Smooth muscle cell (in vitro differentiated cells): Measurements from ENCODE around the gene PRKAR1B. TPM values are rescaled to one million over a fixed set of nuclear protein-coding genes. Genes with fewer than 3 reads are reported as not detected.

Experiments used
- DNase-seq: peaks from one replicate; lab custom pipeline; 2025; ENCODE audit not compliant: unreplicated experiment; lab: John Stamatoyannopoulos, UW
- H2AFZ ChIP-seq: fragments of 200-600 bp; sonication (generic); 2 replicates; pipeline ENCODE4 v1.6.0; 2016; ENCODE audit warnings: antibody characterized with exemption, low read depth, mild to moderate bottlenecking
- H3F3A ChIP-seq: fragments of 200-600 bp; sonication (generic); 2 replicates; pipeline ENCODE4 v1.6.0; 2017; ENCODE audit warnings: antibody characterized with exemption, low read depth
- H3K27ac ChIP-seq: fragments of 200-600 bp; sonication (generic); 2 replicates; pipeline ENCODE4 v1.5.1; 2016; ENCODE audit warnings: low read depth, mild to moderate bottlenecking
- H3K27me3 ChIP-seq: fragments of 200-600 bp; sonication (generic); 2 replicates; pipeline ENCODE4 v1.6.1; 2016; ENCODE audit warnings: low read depth, mild to moderate bottlenecking
- H3K36me3 ChIP-seq: fragments of 200-600 bp; sonication (generic); 2 replicates; pipeline ENCODE4 v1.5.1; 2016; ENCODE audit warnings: low read depth
- H3K4me1 ChIP-seq: fragments of 200-600 bp; sonication (generic); 2 replicates; pipeline ENCODE4 v1.5.1; 2016; ENCODE audit warnings: low read depth
- H3K4me2 ChIP-seq: fragments of 200-600 bp; sonication (generic); 2 replicates; pipeline ENCODE4 v1.6.0; 2016; ENCODE audit warnings: mild to moderate bottlenecking
- H3K4me3 ChIP-seq: fragments of 200-600 bp; sonication (generic); 2 replicates; pipeline ENCODE4 v1.5.1; 2016; ENCODE audit warnings: mild to moderate bottlenecking
- H3K79me2 ChIP-seq: fragments of 200-600 bp; sonication (generic); 2 replicates; pipeline ENCODE4 v1.6.0; 2016; ENCODE audit warnings: low read depth, mild to moderate bottlenecking
- H3K9ac ChIP-seq: fragments of 200-600 bp; sonication (generic); 2 replicates; pipeline ENCODE4 v1.6.0; 2016; ENCODE audit warnings: low read depth
- H3K9me3 ChIP-seq: fragments of 200-600 bp; sonication (generic); replicated peaks from 2 replicates; pipeline ENCODE4 v1.5.1; 2016; ENCODE audit warnings: low read depth
- H4K20me1 ChIP-seq: fragments of 200-600 bp; sonication (generic); 2 replicates; pipeline ENCODE4 v1.6.0; 2016; ENCODE audit warnings: low read depth
- WGBS: methylation state at CpG from one replicate; pipeline ENCODE4 v1.1.7; 2016; ENCODE audit warnings: low lambda C conversion rate; 5-methylcytosine and 5-hydroxymethylcytosine counted together
- polyA plus RNA-seq: library from polyadenylated mRNA; unstranded; fragments of >200 nt; fragmentation: Nextera tagmentation; extraction: Ambion mirVana; gene quantifications from 2 replicates; pipeline ENCODE4 v1.2.1, GENCODE V29; 2016
- total RNA-seq: library from RNA; depleted of rRNA; stranded (reverse); fragments of >200 nt; gene quantifications from 2 replicates; pipeline ENCODE4 v1.2.3, GENCODE V29; 2014
- TF ChIP-seq, protein P1 (sequence below): fragments of 200-600 bp; sonication (generic); IDR thresholded peaks from 2 replicates; pipeline ENCODE4 v1.5.1; 2017; ENCODE audit warnings: borderline replicate concordance, mild to moderate bottlenecking, antibody characterized with exemption; ENCODE audit not compliant: insufficient read depth, poor library complexity, severe bottlenecking

Gene PRKAR1B
- total and polyA plus RNA-seq, 2 experiments from 2014 or later, result 5.3 to 10.1 TPM

DNA sequence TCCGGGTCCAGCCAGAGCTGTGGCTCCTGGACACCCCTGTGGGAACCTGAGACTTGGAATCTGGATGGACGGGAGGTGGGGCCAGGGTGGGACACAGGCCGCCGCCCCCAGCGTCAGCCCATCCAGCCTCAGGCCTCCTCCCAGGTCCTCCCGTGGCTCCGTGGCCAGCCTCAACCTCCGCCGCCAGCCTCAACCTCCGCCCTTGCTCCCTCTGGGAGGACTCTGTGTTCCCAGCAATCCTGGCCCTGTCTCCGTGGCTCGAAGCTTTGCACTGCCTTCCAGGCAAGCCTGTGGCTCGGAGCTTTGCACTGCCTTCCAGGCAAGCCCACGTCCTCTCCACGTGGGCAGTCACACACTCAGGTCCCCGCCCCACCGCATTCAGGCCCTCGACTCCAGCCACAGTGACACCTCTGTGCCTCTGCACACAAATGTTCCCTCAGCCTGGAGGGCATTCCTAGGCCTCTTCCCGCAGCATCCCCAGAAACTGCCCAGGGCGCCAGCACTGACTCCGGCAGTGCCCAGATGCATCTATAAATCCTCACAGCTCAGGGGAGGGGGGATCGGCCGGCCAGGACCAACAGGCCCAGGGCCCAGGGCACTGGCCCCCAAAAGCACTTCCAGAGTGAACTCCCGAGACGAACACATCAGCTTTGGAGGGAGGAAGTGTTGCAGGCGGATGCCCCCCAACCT, 162.8 kb downstream of the PRKAR1B start:
- Histone ChIP-seq H3K9ac (no peak overlapping the region), H3K27me3 (no peaks in the 10 kb centered on the region), H3K4me3 (no peak overlapping the region), H4K20me1 (no peaks in the 10 kb centered on the region), H2AFZ (no peak overlapping the region), H3K27ac (no peak overlapping the region), H3K9me3 (no peaks in the 10 kb centered on the region), H3K4me1 (no peaks in the 10 kb centered on the region), H3K79me2 (no peaks in the 10 kb centered on the region), H3K36me3 (no peaks in the 10 kb centered on the region), H3K4me2 (no peak overlapping the region), H3F3A (no peaks in the 10 kb centered on the region)
- TF ChIP-seq, protein P1, sequence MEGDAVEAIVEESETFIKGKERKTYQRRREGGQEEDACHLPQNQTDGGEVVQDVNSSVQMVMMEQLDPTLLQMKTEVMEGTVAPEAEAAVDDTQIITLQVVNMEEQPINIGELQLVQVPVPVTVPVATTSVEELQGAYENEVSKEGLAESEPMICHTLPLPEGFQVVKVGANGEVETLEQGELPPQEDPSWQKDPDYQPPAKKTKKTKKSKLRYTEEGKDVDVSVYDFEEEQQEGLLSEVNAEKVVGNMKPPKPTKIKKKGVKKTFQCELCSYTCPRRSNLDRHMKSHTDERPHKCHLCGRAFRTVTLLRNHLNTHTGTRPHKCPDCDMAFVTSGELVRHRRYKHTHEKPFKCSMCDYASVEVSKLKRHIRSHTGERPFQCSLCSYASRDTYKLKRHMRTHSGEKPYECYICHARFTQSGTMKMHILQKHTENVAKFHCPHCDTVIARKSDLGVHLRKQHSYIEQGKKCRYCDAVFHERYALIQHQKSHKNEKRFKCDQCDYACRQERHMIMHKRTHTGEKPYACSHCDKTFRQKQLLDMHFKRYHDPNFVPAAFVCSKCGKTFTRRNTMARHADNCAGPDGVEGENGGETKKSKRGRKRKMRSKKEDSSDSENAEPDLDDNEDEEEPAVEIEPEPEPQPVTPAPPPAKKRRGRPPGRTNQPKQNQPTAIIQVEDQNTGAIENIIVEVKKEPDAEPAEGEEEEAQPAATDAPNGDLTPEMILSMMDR, result no peak
- no peak for DNase-seq
- WGBS, result 91% methylated on average over 26 of the region's 26 CpGs

DNA sequence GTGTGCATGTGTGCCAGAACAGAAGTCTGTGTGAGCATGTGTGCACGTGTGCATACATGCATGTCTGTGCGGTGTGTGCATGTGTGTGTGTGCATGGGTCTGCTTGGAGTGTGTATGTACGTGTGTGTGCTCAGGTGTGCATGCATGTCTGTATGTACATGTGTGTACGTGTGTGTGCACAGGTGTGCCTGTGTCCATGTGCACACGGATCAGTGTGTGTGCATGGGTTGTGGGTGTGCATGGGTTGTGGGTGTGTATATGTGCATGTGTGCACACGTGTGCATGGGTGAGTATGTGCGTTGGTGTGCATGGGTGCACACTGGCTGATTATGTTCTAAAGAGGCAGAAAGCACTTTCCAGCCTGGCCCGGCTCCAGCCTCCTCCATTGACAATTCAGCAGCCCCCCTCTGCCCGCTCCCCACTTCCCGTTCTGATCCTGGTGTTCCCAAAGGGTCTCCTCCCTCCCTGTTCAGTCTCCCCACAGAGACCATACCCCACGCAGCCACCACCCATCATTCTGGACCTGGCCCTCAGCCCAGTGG, 163.4 kb downstream of the PRKAR1B start:
- Histone ChIP-seq H3K79me2 (no peaks in the 10 kb centered on the region), H3K9ac (no peak overlapping the region), H3K4me3 (no peak overlapping the region), H3K4me1 (no peaks in the 10 kb centered on the region), H3K4me2 (no peak overlapping the region), H3K36me3 (no peaks in the 10 kb centered on the region), H3K9me3 (no peaks in the 10 kb centered on the region), H4K20me1 (no peaks in the 10 kb centered on the region), H2AFZ (no peak overlapping the region), H3K27ac (no peak overlapping the region), H3K27me3 (no peaks in the 10 kb centered on the region), H3F3A (no peaks in the 10 kb centered on the region)
- DNase-seq, result no peak
- TF ChIP-seq, protein P1, result no peak
- WGBS, result 93% methylated on average over 11 of the region's 11 CpGs

DNA sequence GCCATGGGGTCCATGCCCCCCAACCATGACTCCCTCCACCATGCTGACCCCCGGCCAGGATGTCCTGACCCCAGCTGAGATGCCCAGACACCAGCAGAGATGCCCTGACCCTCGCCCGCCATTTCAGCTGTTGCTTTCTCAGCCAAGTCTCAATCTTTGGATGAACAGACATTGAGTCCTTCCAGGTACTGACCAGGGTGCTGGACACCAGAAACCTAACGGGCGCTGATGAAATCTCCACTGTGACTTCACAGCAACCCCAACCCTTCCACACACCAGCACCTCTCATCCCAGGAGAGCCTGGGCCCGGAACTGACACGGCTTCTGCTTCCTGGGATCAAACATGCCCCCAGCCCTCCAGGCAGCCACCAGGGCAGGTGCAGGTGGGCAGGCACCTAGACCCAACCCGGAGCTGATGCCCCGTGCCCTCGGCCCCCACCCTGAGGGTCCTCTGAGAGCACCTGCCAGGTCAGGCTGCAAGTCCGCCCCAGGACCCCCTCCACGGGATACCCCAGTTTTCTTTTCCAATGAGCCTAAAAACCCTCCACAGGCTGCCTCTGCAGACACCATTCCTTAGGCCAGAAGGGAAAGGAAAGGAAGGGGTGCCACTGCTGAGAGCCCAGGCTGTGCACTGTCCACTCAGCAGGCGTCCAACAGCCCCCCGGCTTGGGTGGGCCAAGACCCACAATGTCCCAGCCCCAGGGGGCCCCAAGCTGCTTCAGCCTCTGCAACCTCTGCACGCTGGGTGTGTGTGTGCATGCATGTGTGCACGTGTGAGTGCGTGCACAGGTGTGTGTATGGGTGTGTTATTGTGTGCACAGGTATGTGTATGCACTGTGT, 164.1 kb downstream of the PRKAR1B start:
- Histone ChIP-seq H3K27ac (no peak overlapping the region), H3K9ac (no peak overlapping the region), H3K9me3 (no peaks in the 10 kb centered on the region), H2AFZ (no peak overlapping the region), H3K4me1 (no peaks in the 10 kb centered on the region), H3K4me3 (no peak overlapping the region), H3K36me3 (no peaks in the 10 kb centered on the region), H3F3A (no peaks in the 10 kb centered on the region), H4K20me1 (no peaks in the 10 kb centered on the region), H3K79me2 (no peaks in the 10 kb centered on the region), H3K4me2 (no peak overlapping the region), H3K27me3 (no peaks in the 10 kb centered on the region)
- TF ChIP-seq, protein P1, result no peak
- no peak for DNase-seq
- WGBS, result 95% methylated on average over 17 of the region's 17 CpGs
